Body of pancreas (tissue), 4 donors: ENCODE data around the gene POLR3C.

Experiments used
- CTCF ChIP-seq, 7 experiments: fragments of 450-650 bp in 4 of 7; fragments of 200-600 bp in 3 of 7; sonication (generic) in 3 of 7; IDR thresholded peaks; one replicate each; pipeline ENCODE4 v1.5.1; 2016 to 2019; ENCODE audit warnings: antibody characterized with exemption in 7 of 7
- POLR2A ChIP-seq, 3 donors: fragments of 450-650 bp; IDR thresholded peaks; one replicate each; pipeline ENCODE4 v1.6.1; 2016; ENCODE audit warnings: antibody characterized with exemption in 3 of 3, mild to moderate bottlenecking in 2 of 3

GRCh38 chr1:145777357-145778145 lies 46.4 kb upstream of the POLR3C start:
- TF ChIP-seq CTCF (IDR thresholded peaks at IDR 0.05) = no peak
- no peak for TF ChIP-seq POLR2A (IDR thresholded peaks at IDR 0.05)
